LNCAP (cell line): ENCODE results near the gene THTPA.

Source experiments
- TF ChIP-seq, protein P1 (sequence below): fragments of 450-650 bp; IDR thresholded peaks from 2 replicates; pipeline ENCODE4 v1.5.1; 2017; ENCODE audit warnings: mild to moderate bottlenecking

Gene THTPA

DNA sequence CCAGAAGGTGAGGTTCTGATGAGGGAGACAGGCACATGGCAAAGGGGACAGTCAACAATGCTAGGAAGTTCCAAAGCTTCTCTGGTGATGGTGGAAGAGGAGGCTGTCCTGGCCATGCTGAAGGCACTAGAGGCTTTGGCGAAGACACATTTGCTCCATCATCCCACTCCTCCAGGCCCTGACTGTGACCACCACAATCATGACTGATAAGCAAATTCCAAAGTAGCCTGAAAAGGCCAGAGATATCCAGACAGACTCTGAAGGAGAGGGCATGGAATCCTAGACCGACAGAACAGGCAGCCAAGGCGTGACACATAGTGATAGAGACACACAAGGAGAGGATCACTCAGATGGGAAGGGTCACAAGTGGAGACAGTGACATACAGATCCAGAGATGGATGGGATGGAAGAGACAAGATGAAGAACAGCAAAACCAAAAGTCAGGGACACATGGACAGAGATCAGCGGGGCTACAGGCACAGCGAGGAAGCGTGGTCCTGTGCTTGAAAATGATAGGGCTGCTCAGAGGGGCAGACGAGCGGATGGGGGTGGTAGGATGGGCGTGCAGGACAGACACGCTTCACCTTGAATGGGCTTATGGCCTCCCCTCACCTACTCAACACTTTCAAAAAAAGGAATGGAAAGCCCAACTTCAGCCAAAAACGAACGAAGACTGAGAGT, 5.8 kb upstream of the THTPA start:
- TF ChIP-seq, protein P1, sequence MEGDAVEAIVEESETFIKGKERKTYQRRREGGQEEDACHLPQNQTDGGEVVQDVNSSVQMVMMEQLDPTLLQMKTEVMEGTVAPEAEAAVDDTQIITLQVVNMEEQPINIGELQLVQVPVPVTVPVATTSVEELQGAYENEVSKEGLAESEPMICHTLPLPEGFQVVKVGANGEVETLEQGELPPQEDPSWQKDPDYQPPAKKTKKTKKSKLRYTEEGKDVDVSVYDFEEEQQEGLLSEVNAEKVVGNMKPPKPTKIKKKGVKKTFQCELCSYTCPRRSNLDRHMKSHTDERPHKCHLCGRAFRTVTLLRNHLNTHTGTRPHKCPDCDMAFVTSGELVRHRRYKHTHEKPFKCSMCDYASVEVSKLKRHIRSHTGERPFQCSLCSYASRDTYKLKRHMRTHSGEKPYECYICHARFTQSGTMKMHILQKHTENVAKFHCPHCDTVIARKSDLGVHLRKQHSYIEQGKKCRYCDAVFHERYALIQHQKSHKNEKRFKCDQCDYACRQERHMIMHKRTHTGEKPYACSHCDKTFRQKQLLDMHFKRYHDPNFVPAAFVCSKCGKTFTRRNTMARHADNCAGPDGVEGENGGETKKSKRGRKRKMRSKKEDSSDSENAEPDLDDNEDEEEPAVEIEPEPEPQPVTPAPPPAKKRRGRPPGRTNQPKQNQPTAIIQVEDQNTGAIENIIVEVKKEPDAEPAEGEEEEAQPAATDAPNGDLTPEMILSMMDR = no peak

DNA sequence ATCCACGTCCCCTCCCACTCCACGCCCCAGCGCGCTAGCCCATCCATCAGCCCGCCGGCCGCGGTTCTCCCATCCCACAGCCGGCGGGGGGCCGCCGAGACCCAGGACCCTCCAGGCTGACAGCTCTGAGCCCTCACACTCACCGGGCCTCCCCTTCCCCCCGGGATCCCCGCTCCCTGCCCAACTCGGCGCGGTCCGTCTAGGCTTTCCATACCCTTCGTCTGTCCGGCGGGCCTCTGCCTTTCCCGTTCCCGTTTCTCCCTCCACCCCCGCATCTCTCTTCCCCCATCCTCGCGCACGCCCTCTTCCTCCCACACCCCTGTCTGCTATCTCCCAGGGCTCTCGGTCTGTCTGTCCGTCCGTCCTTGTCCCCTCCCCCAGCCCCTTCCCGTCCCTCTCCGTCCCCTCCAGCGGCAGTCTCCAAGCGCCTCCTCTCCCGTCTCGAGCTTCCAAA, 5.2 kb upstream of the THTPA start:
- TF ChIP-seq, protein P1 = no peak

DNA sequence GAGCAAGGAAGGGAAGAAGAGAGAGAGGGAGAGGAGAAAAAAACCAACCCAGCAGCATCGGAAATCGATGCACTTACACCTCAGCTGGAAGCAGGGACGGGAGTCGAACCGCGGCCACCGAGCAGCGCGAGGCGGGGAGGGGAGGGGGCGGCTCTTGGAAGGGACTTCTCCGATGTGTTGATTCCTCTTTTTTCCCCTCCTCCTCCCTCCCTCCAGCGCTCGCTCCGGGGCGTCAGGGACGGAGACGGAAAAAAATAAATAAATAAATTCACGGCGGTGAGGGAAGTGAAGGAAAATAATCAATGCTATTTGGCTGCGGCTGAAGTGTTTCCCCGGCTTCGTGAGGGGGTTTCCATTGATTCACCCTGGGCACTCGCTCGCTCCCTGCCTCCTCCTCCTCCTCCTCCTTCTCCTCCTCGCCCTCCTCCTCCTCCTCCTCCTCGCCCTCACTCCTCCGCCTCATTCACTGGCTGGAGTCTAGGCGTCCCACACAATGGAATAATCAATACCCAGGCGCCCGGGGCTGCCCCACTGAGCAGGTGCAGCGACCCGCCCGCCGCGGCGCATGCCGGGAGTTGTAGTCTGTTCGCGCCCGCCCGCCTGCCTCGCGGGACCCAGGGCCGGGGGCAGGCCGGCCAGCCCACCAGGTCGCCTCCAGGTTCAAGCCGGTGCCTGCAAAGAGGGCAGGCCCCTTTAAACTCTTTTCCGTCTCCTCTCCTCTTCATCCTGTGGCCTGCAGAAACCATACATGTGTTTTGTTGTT, 4.6 kb upstream of the THTPA start, which contains the start of gene ZFHX2:
Gene ZFHX2 (minus strand): TSS at position 500 of the 763 bp plus-strand sequence. CDS start 16,440 bp downstream, outside the sequence.
- TF ChIP-seq, protein P1 = no peak

- TF ChIP-seq, protein P1 = no peak
Measured at GRCh38 chr14:23555533-23555881, 564 bp upstream of the THTPA start.

GRCh38 chr14:23556700-23557440, 799 bp downstream of the THTPA start:
- TF ChIP-seq, protein P1 = no peak

DNA sequence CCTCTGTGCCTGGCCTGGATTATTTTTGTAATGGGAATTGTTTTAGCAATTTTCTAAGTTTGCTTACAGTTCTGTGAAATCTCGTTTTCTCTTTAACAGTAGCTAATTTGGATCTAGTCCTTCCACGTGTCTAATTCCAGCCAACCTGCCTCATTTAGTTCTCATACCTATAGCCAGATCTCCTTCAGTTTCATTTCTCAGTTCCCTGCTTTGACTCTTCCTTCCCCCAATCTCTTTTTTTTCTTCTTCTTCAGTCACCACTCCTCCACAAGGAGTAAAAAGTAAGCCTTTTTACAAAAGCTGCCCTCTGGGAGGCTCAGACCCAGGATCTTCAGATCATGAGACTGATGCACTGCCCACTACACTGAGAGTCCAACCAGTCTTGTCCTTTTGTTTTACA, 1.4 kb downstream of the THTPA start:
- TF ChIP-seq, protein P1 = no peak

- TF ChIP-seq, protein P1 = no peak
Measured at GRCh38 chr14:23557946-23558345, 1.9 kb downstream of the THTPA start.
